ENCODE measurements around the gene PDX1. TPM values are rescaled to one million over a fixed set of nuclear protein-coding genes. Genes with fewer than 3 reads are reported as not detected.

The PDX1 gene
- total RNA-seq, 4 donors from 2014 or later = not detected

DNA sequence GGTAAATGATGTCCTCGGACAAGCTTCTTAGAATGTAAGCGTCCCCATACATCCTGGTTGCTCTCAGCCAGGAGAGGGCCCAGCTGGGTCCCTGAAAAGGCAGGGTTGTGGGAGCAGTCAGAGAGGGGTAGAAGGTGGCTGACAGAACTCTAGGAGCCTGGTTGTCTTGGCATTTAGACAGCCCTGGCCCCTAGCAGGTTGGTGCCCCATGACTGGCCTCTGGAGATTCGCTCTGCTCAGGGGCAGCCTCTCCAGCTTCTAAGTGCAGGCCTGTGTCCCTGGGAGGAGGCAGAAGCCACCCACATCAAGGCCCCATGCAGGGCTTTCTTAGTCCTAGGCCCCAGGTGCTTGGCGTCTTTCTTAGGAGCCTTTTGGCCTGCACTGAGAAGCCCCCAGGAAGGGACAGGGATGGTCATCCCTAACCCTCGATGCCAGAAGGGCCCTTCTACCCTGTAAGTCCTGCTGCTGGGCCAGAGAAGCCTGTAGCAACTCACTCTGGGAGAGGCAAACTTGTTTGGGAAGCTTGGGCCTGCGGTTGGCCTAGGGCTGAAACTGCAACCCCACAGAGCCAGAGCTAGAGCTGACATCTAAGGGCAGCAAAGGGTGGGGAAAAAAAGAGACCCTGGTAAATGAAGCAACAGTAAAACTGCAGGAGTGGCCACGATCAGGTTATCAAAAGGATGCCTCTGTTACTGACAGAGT lies 52.1 kb downstream of the PDX1 start:
- no peak for TF ChIP-seq CTCF (IDR thresholded peaks at IDR 0.05)
- ATAC-seq (ENCODE audit: low FRiP score) (no peak), DNase-seq (ENCODE audit: low spot score) (no peak)

DNA sequence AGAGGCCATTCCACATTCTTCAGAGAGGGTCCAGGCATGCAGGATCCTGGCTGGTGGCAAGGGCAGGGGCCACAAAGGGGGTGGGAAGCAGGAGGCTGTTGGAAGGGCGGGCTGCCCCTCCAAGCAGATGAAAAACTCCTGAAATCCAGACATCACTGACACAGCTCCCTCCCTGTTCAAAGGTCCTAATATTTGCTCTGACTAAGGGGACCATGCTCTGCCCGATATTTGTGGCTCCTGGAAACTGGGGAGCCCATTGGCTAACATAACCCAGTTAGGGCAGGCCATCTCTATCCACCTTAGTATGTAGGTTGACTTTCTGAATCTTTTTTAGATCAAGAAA lies 52.6 kb downstream of the PDX1 start:
- DNase-seq (ENCODE audit: low spot score) (no peak), ATAC-seq (ENCODE audit: low FRiP score) (no peak)
- no peak for TF ChIP-seq CTCF (IDR thresholded peaks at IDR 0.05)

DNA sequence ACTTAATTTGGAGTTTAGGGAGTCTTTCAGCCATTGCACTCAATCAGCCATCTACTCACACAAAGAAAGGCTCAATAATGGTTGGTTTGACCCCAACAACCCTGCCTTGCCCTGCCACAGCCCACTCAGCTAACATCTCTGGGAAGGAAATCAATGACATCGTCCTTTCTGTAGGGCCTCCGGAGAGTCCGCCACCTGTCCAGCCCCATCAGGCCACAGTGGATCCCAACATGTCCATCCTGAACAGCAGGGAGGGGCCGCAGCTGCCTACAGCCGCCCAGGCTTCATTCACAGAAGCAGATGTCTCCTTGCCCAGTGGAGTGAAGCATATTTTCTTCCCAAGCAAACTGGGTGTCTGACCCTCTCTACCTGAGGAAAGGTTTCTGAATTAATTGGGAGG lies 53.5 kb downstream of the PDX1 start:
- TF ChIP-seq CTCF (IDR thresholded peaks at IDR 0.05) = no peak
- DNase-seq (ENCODE audit: low spot score) (no peak), ATAC-seq (ENCODE audit: low FRiP score) (no peak)

DNA sequence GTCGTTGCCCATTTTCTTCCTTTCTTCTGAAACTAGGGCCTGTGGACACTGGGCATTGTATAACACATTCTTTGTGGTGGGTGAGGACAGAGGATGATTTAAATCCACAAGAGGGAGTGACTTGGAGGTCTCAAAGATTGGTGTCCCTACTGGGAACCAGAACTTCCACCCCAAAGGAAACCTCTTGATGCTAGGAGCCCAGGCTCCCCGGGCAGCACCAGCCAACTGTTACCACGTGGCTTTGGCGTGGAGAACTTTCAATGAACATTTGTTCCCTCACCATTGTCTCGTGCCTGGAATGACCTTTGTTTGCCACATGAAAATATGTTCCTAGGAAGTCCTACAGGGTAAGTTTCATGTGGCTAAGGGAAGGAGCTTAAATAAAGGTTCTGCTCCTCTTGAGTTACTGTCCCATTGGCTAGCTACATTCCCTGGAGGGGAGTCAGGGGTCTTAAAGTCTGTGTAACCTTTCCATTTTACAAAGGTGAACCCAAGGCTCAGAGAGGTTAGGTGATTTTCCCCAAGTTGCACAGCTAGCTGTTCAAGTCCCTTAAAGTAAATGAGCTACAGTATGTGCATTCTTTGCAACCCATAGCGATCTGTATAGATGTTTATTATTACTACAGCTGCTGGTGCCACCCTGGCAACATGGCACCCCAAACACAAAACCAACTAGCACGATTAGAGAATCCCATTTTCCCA lies 54.3 kb downstream of the PDX1 start:
- TF ChIP-seq CTCF (IDR thresholded peaks at IDR 0.05) = no peak
- ATAC-seq (ENCODE audit: low FRiP score) (no peak), DNase-seq (ENCODE audit: low spot score) (no peak)

Small RNAs within 50 kb of the gene (small RNA-seq; reads per million reads assigned to genes)
- gene ATP5F1EP2 = not detected

Other genes with a start within 250 kb of the PDX1 start
- not detected for gene GSX1, start 127.5 kb upstream of the PDX1 start, total RNA-seq
- gene CDX2, start 49.3 kb downstream of the PDX1 start, total RNA-seq = not detected
- gene URAD, start 68.7 kb downstream of the PDX1 start, total RNA-seq = 1 to 10 TPM in 1 of 4 donors, not detected in 3; 1.3 TPM
- 1 to 10 TPM in 3 of 4 donors, under 1 TPM in 1; 0.37 to 6.5 (median 1.1) TPM for gene FLT3, start 180.6 kb downstream of the PDX1 start, total RNA-seq
- 10 to 100 TPM; 28.5 to 59.0 (median 29.5) TPM for gene PAN3, start 218.5 kb downstream of the PDX1 start, total RNA-seq